Measurements from ENCODE around the gene TPSB2.
A peak's percentile ranks its signal among the peaks of the same experiment; 100 is the strongest.

The TPSB2 gene

DNA sequence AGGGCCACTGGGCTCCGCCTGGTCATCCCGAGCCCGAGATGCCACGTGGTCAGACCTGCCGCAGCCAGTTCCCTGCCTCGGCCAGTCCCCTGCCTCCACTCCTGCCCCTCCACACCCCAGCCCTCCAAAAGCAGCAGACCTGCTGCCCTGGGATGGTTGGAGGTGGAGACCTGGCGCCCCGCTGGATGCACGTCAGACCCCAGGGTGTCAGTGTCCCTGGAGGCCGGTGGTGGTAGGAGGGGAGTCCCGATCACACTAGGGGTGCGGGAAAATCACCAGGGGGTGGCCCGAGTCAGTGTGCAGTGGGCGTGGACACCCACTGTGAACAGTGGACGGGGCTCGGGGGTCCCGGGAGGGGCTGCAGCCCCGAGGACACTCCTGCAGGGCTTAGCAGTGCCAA is 31.8 kb downstream of the TPSB2 start:
- H3K4me3 ChIP-seq (ENCODE audit: low read depth, low read length), result no peak overlapping the region
- TF ChIP-seq, protein P1, sequence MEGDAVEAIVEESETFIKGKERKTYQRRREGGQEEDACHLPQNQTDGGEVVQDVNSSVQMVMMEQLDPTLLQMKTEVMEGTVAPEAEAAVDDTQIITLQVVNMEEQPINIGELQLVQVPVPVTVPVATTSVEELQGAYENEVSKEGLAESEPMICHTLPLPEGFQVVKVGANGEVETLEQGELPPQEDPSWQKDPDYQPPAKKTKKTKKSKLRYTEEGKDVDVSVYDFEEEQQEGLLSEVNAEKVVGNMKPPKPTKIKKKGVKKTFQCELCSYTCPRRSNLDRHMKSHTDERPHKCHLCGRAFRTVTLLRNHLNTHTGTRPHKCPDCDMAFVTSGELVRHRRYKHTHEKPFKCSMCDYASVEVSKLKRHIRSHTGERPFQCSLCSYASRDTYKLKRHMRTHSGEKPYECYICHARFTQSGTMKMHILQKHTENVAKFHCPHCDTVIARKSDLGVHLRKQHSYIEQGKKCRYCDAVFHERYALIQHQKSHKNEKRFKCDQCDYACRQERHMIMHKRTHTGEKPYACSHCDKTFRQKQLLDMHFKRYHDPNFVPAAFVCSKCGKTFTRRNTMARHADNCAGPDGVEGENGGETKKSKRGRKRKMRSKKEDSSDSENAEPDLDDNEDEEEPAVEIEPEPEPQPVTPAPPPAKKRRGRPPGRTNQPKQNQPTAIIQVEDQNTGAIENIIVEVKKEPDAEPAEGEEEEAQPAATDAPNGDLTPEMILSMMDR (IDR thresholded peaks at IDR 0.05; ENCODE audit: control insufficient read depth, extremely low read depth, insufficient read depth), result no peak
- DNase-seq (ENCODE audit: low read depth), result no peak

DNA sequence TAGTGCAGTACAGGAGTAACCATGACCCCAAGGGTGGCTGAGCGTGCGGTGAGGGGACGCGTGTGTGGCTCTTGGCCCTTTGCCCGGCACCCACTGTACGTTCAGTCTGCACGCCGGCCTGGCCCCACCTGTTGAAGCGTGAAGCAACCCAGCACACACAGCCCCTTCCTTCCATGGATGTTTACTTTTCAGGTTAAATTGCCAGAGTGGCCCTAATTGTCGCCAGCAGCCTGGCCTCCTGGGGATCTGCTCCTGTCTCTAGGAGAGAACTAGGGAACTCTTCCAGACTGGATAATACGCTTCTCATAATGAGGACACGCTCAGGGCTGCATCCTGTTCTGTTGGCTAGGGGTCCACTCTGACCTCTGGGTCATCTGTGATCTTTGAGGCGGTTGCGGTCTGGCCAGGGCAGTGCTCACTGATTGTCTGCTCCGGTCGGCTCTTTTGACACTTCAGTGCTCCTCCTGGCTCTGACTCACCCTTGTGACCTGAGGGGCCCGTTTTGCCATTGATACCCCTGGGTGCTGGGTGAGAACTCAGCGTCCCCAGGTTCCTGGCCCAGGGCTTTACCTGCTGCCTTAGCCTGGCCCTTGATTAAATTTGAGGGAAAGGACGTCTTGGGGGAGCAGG is 32.6 kb downstream of the TPSB2 start:
- no peak overlapping the region for H3K4me3 ChIP-seq (ENCODE audit: low read depth, low read length)
- DNase-seq (ENCODE audit: low read depth), result no peak
- TF ChIP-seq, protein P1 (IDR thresholded peaks at IDR 0.05; ENCODE audit: control insufficient read depth, extremely low read depth, insufficient read depth), result no peak

DNA sequence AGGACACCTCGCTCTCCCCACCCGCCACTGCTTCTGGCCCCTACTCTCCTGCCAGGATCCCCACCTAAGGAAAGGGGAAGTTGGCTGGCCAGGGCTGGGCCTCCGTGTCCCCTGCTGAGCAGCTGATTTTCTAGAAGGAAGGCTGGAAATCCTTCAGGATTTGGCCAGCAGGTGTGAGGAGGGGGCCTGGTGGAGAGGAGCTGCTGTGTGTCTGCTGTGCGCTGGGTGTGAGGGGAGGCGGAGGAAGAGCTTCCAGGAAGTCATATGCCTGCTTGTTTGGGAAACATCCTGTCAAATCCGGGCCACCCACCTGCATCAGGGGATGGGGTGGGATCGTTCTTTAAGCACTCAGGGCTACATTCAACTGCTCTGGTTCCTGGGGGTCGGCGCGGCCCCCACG is 33.5 kb downstream of the TPSB2 start:
- TF ChIP-seq, protein P1 (IDR thresholded peaks at IDR 0.05; ENCODE audit: control insufficient read depth, extremely low read depth, insufficient read depth), result no peak
- no peak for DNase-seq (ENCODE audit: low read depth)
- no peak overlapping the region for H3K4me3 ChIP-seq (ENCODE audit: low read depth, low read length)

DNA sequence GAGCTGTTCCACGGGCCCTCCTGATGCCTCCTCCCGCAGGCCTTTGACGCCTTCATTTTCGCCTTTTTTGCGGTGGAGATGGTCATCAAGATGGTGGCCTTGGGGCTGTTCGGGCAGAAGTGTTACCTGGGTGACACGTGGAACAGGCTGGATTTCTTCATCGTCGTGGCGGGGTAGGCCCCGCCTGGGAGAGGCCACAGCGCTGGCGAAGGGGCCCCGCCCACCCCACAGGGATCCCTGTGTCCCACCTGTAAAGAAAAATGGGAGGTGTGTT is 34.7 kb downstream of the TPSB2 start:
- DNase-seq (ENCODE audit: low read depth), result no peak
- TF ChIP-seq, protein P1 (IDR thresholded peaks at IDR 0.05; ENCODE audit: control insufficient read depth, extremely low read depth, insufficient read depth), result no peak
- no peak overlapping the region for H3K4me3 ChIP-seq (ENCODE audit: low read depth, low read length)

DNA sequence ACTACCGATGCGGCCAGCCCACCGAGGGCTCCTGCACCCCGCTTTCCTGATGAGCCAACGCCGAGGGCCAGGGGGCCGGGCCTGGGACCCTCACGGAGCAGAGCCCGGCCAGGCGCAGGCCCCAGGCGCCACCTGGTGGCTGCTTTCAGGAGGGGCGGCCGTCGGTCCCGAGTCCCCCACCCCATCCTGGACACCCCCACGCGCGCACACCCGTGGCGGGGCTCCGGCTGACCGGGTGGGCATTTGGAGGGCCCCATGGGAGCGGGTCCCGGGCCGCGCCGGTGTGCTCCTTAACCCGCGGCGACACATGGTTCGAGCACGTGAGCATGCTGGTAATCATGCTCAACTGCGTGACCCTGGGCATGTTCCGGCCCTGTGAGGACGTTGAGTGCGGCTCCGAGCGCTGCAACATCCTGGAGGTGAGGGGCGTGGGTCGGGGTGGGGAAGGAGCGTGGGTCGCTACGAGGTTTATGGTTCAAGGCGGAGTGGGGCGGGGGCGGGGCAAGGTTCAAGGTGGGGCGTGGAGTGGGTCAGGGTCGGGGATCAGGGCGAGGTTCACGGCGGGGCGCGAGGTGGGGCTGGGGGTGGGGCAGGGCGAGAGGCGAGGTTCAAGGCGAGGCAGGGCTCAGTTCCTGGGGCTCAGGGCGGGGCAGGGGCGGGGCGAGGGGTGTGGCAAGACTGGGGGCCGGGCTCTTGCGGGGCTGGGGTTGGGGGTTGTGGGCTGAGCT is 35.2 kb downstream of the TPSB2 start:
- H3K4me3 ChIP-seq (ENCODE audit: low read depth, low read length), result peak overlapping the region; percentile 38
- DNase-seq (ENCODE audit: low read depth), result no peak
- TF ChIP-seq, protein P1 (IDR thresholded peaks at IDR 0.05; ENCODE audit: control insufficient read depth, extremely low read depth, insufficient read depth), result peak; percentile 79

DNA sequence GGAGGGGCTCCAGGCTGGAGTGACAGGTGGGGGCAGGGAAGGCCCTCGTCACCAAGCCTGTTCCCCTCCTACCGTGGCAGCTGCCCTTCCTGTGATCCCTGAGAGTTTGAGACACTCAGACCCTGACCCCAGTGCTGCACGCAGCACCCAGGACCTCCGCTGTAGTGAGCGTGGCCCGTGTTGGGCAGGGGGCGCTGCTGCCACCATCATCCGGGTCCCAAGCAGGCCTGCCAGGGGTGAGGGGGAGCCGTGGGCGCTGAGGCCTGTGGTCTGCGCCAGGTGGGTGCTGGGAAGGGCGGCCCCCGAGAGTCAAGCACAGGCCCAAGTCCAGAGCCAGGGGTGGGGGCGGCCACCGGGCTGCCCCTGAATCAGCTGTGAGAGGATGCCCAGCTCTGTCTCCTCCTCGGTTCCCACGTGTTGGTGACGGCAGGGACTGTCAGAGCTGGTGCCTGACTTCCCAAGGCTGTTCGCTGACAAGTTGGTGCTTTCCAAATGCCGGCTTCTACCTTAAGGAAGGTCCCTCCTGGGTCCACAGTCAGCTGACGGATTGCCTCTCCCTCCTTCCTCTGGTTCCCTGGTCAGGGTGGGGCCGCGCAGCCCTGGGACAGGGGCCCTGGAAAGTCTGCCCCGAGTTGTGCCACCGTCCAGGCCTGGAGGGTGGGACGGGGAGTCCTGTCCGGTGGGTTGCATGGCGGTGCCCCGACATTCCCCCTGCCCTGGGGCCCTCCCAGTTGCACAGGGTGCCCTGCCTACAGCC is 36.0 kb downstream of the TPSB2 start:
- H3K4me3 ChIP-seq (ENCODE audit: low read depth, low read length), result no peak overlapping the region

More for the DNA sequence above, 36.0 kb downstream of the TPSB2 start:
- no peak for DNase-seq (ENCODE audit: low read depth)
- TF ChIP-seq, protein P1 (IDR thresholded peaks at IDR 0.05; ENCODE audit: control insufficient read depth, extremely low read depth, insufficient read depth), result no peak
